Measurements from ENCODE around the gene SFRP5. TPM values are rescaled to one million over a fixed set of nuclear protein-coding genes. Genes with fewer than 3 reads are reported as not detected.

Gene SFRP5
- total RNA-seq, 1 experiment from 2014 or later: not detected

DNA sequence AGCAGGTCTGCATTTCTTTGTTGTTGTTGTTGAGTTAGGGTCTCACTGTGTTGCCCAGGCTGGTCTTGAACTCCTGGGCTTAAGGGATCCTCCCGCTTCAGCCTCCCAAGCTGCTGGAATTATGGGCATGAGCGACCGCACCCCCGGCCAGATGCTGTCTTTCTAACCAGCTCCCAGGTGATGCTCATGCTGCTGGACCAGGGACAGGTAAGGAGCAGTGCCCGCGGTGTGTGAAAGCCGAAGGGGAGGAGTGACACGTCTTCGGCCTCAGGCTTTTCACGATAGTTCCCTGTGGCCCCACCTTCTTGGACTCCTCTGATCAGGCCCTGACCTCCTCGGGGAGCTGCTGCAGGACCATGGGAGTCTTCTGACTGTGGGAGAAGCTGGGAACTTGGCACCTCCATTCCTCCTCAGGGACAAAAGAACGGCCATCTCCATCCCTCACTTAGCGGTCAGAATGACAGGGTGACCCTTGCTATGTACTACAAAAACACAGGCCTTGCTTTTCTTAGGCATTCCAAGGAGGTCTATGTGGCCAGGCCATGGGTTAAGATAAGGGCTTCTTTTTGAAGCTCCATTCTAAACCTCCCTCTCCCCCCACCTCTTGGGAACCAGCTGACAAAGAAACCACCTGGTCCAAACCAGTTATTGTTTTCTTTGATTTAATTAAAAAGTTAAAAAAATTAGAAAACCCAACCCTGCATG is 5.5 kb downstream of the SFRP5 start:
- Histone ChIP-seq H3K27me3 (ENCODE audit: insufficient read depth, low read length) (no peaks in the 10 kb centered on the region), H2AFZ (ENCODE audit: low read depth, low read length, poor library complexity, severe bottlenecking) (no peak overlapping the region), H4K20me1 (ENCODE audit: insufficient read depth) (no peaks in the 10 kb centered on the region), H3K4me3 (replicated peaks in 1 of 2; ENCODE audit: low read depth in 1 of 2, low read length in 2 of 2) (no peak overlapping the region), H3K9ac (ENCODE audit: low read length) (no peak overlapping the region), H3K36me3 (ENCODE audit: control insufficient read depth in 1 of 2, insufficient read depth in 2 of 2, low read length in 2 of 2) (peaks cover 0 to 3% of the 10 kb centered on the region in 2 experiments; a peak in 1 of 4 replicates), H3K27ac (ENCODE audit: low read depth, low read length) (no peak overlapping the region), H3K79me2 (ENCODE audit: insufficient read depth, low read length) (no peaks in the 10 kb centered on the region), H3K9me2 (ENCODE audit: insufficient read depth) (no peaks in the 10 kb centered on the region), H3K4me2 (ENCODE audit: low read length) (no peak overlapping the region), H3K9me3 (ENCODE audit: control insufficient read depth in 1 of 2, insufficient read depth in 1 of 2, low read depth in 1 of 2, low read length in 2 of 2) (no peaks in the 10 kb centered on the region), H3K4me1 (ENCODE audit: control insufficient read depth in 1 of 2, insufficient read depth in 2 of 2, low read length in 2 of 2) (peaks cover 2 to 4% of the 10 kb centered on the region in 2 experiments; a peak in 3 of 4 replicates)
- ChIA-PET RAD21 (ENCODE audit: low non-redundant PET in 1 of 2, low total read pairs in 2 of 2, uncharacterized antibody in 2 of 2, unreplicated experiment in 2 of 2) (no interaction called here), CTCF (interaction anchor here (1.1 kb wide), 1 partner anchor 261 kb away, joined by 3 read pairs; no protein-coding TSS in a partner anchor), POLR2A (no interaction called here)
- intact Hi-C loops (cut with micrococcal nuclease): no loop called here
- ATAC-seq (no peak), DNase-seq (ENCODE audit: low read depth, low spot score) (no peak)
- no peak for TF ChIP-seq SRF (IDR thresholded peaks at IDR 0.05; ENCODE audit: low read depth)
- no peak for TF ChIP-seq EZH2 (IDR thresholded peaks at IDR 0.05)
- no TSS peak for BruUV-seq (replicated peaks)

DNA sequence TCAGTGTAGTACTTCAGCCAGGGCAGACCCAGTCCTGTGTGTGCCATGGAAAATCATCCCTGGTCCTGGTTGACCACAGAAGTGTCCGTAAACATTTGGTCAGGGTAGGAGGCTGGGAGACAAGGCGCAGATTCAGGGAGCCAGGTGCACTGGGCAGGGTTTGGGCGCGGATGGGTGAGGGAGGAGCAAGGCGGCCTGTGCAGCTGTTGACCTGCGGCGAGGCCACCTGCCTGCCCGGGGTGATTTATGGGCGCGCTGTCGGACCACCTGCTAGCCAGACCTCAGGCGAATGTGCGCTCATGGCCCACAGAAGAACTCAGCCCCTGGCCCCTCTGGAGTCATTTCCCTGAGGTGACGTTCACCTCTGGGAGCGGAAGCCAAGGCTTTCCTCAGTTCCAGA is 6.6 kb downstream of the SFRP5 start:
- RAD21 ChIA-PET (ENCODE audit: low non-redundant PET in 1 of 2, low total read pairs in 2 of 2, uncharacterized antibody in 2 of 2, unreplicated experiment in 2 of 2): no interaction called here

More for the DNA sequence above, 6.6 kb downstream of the SFRP5 start:
- no peaks in the 10 kb centered on the region for H3K27me3 ChIP-seq (ENCODE audit: insufficient read depth, low read length)
- ChIA-PET CTCF (interaction anchor here (1.8 kb wide), 1 partner anchor 281 kb away, joined by 4 read pairs; no protein-coding TSS in a partner anchor), POLR2A (no interaction called here)
- H2AFZ ChIP-seq (ENCODE audit: low read depth, low read length, poor library complexity, severe bottlenecking): no peak overlapping the region
- TF ChIP-seq ZFX (IDR thresholded peaks at IDR 0.05) (no peak), CBX3 (IDR thresholded peaks at IDR 0.05; ENCODE audit: low read depth) (no peak), EZH2phosphoT487 (IDR thresholded peaks at IDR 0.05; ENCODE audit: borderline replicate concordance) (no peak), TCF7L2 (IDR thresholded peaks at IDR 0.05; ENCODE audit: borderline replicate concordance, extremely low read depth, insufficient read depth, insufficient read length) (no peak), POLR2AphosphoS5 (IDR thresholded peaks at IDR 0.05; ENCODE audit: low read depth, low read length) (no peak), ZNF274 (IDR thresholded peaks at IDR 0.05; ENCODE audit: low read depth, low read length) (no peak), YY1 (IDR thresholded peaks at IDR 0.05; ENCODE audit: extremely low read depth, insufficient replicate concordance, low read depth, low read length) (no peak), FOSL1 (IDR thresholded peaks at IDR 0.05; ENCODE audit: low read depth) (no peak), SRF (IDR thresholded peaks at IDR 0.05; ENCODE audit: low read depth) (no peak)
- TF ChIP-seq, protein P1, sequence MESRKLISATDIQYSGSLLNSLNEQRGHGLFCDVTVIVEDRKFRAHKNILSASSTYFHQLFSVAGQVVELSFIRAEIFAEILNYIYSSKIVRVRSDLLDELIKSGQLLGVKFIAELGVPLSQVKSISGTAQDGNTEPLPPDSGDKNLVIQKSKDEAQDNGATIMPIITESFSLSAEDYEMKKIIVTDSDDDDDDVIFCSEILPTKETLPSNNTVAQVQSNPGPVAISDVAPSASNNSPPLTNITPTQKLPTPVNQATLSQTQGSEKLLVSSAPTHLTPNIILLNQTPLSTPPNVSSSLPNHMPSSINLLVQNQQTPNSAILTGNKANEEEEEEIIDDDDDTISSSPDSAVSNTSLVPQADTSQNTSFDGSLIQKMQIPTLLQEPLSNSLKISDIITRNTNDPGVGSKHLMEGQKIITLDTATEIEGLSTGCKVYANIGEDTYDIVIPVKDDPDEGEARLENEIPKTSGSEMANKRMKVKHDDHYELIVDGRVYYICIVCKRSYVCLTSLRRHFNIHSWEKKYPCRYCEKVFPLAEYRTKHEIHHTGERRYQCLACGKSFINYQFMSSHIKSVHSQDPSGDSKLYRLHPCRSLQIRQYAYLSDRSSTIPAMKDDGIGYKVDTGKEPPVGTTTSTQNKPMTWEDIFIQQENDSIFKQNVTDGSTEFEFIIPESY (IDR thresholded peaks at IDR 0.05; ENCODE audit: extremely low read depth, insufficient replicate concordance, low read length): no peak
- TF ChIP-seq, protein P2, sequence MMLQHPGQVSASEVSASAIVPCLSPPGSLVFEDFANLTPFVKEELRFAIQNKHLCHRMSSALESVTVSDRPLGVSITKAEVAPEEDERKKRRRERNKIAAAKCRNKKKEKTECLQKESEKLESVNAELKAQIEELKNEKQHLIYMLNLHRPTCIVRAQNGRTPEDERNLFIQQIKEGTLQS (IDR thresholded peaks at IDR 0.05): no peak
- intact Hi-C loops (cut with micrococcal nuclease): no loop called here
- ATAC-seq (no peak), DNase-seq (ENCODE audit: low read depth, low spot score) (no peak)
- H3K36me3 ChIP-seq (ENCODE audit: control insufficient read depth in 1 of 2, insufficient read depth in 2 of 2, low read length in 2 of 2): peaks cover 2 to 8% of the 10 kb centered on the region in 2 experiments; a peak in 3 of 4 replicates
- BruUV-seq (replicated peaks): no TSS peak
- no peaks in the 10 kb centered on the region for H4K20me1 ChIP-seq (ENCODE audit: insufficient read depth)
- no peak overlapping the region for H3K4me2 ChIP-seq (ENCODE audit: low read length)
- peaks cover 2 to 4% of the 10 kb centered on the region in 2 experiments; a peak in 3 of 4 replicates for H3K4me1 ChIP-seq (ENCODE audit: control insufficient read depth in 1 of 2, insufficient read depth in 2 of 2, low read length in 2 of 2)
- no peaks in the 10 kb centered on the region for H3K9me2 ChIP-seq (ENCODE audit: insufficient read depth)
- H3K9ac ChIP-seq (ENCODE audit: low read length): no peak overlapping the region
- no peak overlapping the region for H3K4me3 ChIP-seq (replicated peaks in 1 of 2; ENCODE audit: low read depth in 1 of 2, low read length in 2 of 2)
- no peaks in the 10 kb centered on the region for H3K79me2 ChIP-seq (ENCODE audit: insufficient read depth, low read length)
- no peaks in the 10 kb centered on the region for H3K9me3 ChIP-seq (ENCODE audit: control insufficient read depth in 1 of 2, insufficient read depth in 1 of 2, low read depth in 1 of 2, low read length in 2 of 2)
- no peak overlapping the region for H3K27ac ChIP-seq (ENCODE audit: low read depth, low read length)

All from HCT116 (cell line).